NCI-H2171 treated with DMSO at 0.1 percent for 48 hours (cell line): Measurements from ENCODE around the gene PTK7.
"Not testable (repeated sequence)": the region's sequence is repeated elsewhere in the genome, so short reads cannot be mapped to it uniquely, and the experiment has no call there.

ENCODE experiments used
- DNase-seq: peaks from one replicate; lab custom pipeline; 2025; lab: John Stamatoyannopoulos, UW

The PTK7 gene

GRCh38 chr6:43086022-43086658, 10.0 kb downstream of the PTK7 start:
- DNase-seq = no peak

DNA sequence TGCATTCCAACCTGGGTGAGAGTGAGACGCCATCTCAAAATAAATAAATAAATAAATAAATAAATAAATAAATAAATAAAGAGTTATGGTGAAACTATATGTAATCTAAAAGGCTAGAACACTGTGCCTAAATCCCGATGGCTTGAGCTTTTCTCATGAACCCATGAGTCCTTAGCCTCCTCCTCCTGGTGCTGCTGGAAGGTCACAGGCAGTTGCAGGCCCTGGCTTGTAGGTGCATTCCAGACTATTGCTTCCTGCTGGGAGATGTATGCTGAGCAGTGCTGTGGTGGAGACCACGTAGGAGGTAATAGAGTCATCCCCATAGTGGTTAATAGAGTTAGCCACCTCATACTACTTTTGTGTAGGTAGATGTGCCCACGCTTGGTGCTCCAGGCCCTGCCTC, 12.5 kb downstream of the PTK7 start:
- DNase-seq = no peak

DNA sequence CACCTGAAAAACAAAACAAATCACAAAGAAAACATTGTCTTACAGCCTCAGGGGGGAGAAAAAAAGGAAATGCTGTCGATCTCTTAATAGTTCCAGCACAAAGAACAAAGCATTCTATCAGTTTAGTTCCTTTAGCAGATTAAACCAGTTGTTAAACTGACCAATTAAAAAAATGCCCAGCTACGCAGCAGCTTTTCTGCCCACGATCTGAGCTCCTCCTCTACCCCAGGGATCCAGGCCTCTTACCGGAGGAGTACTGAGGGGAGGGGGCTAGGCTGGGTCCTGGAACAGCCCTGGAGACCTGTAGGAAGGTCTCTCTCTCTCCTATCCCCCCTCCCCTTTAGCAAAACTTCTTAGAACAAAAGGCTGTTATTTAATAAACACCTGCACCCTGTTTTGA, 13.4 kb downstream of the PTK7 start:
- DNase-seq = no peak

GRCh38 chr6:43089874-43090558, 13.9 kb downstream of the PTK7 start:
- peak; percentile 26 for DNase-seq

DNA sequence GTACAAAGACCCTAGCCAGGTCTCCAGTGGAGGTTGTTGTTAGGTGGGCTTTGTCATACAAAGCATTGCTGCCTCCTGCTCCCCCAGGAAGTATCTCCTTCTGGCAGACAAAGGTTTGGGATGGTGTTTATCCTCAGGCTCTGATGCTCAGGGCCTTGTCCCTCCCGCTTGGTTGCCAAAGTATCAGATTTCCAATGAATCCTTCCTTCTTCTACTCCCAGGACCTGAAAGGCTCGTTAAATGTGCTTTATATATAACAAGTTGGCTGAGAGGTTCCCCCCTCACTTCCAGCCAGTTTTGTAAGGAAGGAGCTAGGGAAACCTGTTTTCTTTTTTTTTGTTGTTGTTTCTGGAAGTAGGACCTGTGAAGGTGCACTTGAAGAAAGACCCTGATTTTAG, 14.4 kb downstream of the PTK7 start:
- DNase-seq = peak; percentile 35

GRCh38 chr6:43091020-43091419, 14.9 kb downstream of the PTK7 start:
- DNase-seq = no peak

DNA sequence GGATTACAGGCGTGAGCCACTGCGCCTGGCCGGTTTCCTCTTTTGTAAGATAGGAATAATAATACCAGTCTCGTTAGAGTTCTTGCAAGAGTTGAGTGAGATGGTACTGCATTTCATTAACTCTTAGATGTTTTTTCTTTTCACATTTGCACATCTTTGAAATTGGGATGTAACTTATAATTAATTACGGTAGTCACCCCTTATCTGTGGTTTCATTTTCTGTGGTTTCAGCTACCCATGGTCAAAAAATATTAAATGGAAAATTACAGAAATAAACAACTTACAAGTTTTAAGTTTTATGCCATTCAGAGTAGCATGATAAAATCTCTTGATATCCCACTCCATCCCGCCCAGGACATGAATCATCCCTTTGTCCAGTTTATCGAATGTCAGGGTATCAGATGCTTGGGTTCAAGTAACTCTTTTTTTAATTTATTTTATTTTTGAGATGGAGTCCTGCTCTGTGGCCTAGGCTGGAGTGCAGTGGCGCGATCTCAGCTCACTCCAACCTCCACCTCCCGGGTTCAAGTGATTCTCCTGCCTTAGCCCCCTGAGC, 15.4 kb downstream of the PTK7 start:
- no peak for DNase-seq

DNA sequence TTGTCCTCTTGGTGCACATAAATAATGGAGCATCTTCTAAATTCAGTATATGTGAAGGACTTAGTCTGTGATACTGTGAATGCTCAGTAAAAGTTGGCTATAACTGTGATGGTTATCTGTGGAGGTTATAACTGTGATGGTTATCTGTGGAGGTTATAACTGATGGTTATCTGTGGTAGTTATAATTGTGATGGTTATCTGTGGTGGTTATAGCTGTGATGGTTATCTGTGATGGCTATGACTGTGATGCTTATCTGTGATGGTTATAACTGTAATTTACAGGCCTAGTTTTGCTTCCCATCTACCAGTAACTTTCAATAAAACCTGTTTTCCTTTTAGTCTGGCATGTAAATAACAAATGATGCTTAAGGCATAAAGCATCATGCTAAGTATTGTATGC, 16.5 kb downstream of the PTK7 start:
- DNase-seq = no peak

- DNase-seq = no peak
Observed at GRCh38 chr6:43093436-43094289, 17.5 kb downstream of the PTK7 start.

GRCh38 chr6:43095939-43096338, 19.8 kb downstream of the PTK7 start:
- no peak for DNase-seq

- no peak for DNase-seq
Observed at GRCh38 chr6:43096451-43097097, 20.5 kb downstream of the PTK7 start.

GRCh38 chr6:43097098-43097489, 21.0 kb downstream of the PTK7 start:
- DNase-seq = no peak

GRCh38 chr6:43097502-43097901, 21.4 kb downstream of the PTK7 start:
- no peak for DNase-seq

GRCh38 chr6:43101497-43101896, 25.4 kb downstream of the PTK7 start:
- DNase-seq = peak; percentile 7

- peak; percentile 38 for DNase-seq
Observed at GRCh38 chr6:43103253-43103876, 27.3 kb downstream of the PTK7 start.

GRCh38 chr6:43105538-43106222, 29.6 kb downstream of the PTK7 start:
- no peak for DNase-seq

DNA sequence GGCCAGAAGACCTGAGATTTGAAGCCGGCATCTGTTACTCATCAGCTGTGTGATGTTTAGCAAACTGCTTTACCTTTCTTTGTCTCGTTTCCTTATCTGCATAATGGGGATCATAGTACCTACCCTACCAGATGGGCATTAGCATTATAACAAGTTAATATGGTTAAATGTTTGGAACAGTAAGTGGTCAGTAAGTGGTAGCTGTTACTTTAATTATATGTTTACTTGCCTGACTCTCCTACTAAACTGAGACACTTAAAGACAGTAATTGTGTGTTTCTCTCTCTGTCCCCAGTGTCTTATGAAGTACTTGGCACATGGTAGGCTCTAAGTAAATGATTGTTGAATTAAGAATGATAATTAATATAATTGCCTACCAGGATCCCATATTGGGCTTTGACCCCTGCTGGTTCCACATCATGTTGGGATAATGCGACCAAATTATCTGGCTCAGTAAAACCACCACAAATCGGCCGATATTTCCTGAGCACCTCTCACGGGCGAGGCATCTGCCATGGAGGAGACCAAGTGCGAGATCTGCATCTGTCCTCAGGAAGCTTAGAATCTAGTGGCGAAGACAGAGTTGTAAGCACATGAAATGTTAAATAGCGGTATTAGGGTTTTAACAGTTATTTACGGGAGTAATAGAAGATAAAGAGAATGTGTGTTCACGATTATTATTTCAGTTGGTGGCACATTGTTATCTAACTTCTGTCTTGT, 31.4 kb downstream of the PTK7 start:
- no peak for DNase-seq

- DNase-seq = no peak
Observed at GRCh38 chr6:43113431-43114260, 37.5 kb downstream of the PTK7 start.

GRCh38 chr6:43115365-43115764, 39.3 kb downstream of the PTK7 start:
- no peak for DNase-seq

- not testable (repeated sequence) for DNase-seq
Observed at GRCh38 chr6:43117466-43117865, 41.4 kb downstream of the PTK7 start.
